Left ventricle myocardium inferior (tissue), 1 donor: ENCODE results near the gene PDE4C. TPM values are rescaled to one million over a fixed set of nuclear protein-coding genes. Genes with fewer than 3 reads are reported as not detected.

Experiments used
- DNase-seq: peaks from one replicate; pipeline ENCODE4 v3.0.0-alpha.2; 2020
- H3K27ac ChIP-seq: fragments of 200-600 bp; replicated peaks from 2 replicates; pipeline ENCODE4 v1.8.0; 2021
- H3K27me3 ChIP-seq: fragments of 200-600 bp; 2 replicates; pipeline ENCODE4 v1.8.0; 2021; ENCODE audit warnings: low read depth
- H3K36me3 ChIP-seq: fragments of 200-600 bp; 2 replicates; pipeline ENCODE4 v1.8.0; 2021
- H3K4me1 ChIP-seq: fragments of 200-600 bp; 2 replicates; pipeline ENCODE4 v1.8.0; 2021
- H3K4me3 ChIP-seq: fragments of 200-600 bp; 2 replicates; pipeline ENCODE4 v1.8.0; 2021; ENCODE audit warnings: mild to moderate bottlenecking, moderate library complexity
- H3K9me3 ChIP-seq: fragments of 200-600 bp; replicated peaks from 2 replicates; pipeline ENCODE4 v1.8.0; 2021
- intact Hi-C: fragments of 100-400 bp; cut with micrococcal nuclease; formaldehyde crosslinking; loops from one replicate; pipeline ENCODE4 v1.11.0; 2022
- total RNA-seq: library from RNA; stranded (reverse); fragmentation: NEBNext Ultra II Directional; extraction: Animal tissue kit (Norgen Biotek cat#: 25700); gene quantifications from one replicate; pipeline ENCODE4 v1.2.1, GENCODE V29; 2021
- TF ChIP-seq, protein P1 (sequence below): fragments of 200-600 bp; IDR thresholded peaks from 2 replicates; pipeline ENCODE4 v1.8.0; 2021; ENCODE audit warnings: antibody characterized with exemption, mild to moderate bottlenecking, borderline replicate concordance
- donor health status: DM: no; HTN: yes; CAD: no; lungs with severe emphysema.

PDE4C gene
- total RNA-seq, 1 donor from 2014 or later: 2.4 TPM

DNA sequence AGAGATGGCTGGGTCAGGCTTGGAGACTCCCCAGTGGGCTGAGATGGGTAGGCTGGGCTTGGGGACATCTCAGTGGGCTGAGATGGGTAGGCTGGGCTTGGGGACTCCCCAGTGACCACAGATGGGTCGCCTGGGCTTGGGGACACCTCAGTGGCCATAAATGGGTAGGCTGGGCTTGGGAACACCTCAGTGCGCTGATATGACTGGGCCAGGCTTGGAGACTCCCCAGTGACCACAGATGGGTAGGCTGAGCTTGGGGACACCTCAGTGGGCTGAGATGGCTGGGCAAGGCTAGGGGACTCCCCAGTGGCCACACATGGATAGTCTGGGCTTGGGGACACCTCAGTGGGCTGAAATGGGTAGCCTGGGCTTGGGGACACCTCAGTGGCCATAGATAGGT is 35.2 kb upstream of the PDE4C start:
- no peaks in the 10 kb centered on the region for H3K27me3 ChIP-seq
- no peak overlapping the region for H3K4me3 ChIP-seq
- no peaks in the 10 kb centered on the region for H3K9me3 ChIP-seq
- no peaks in the 10 kb centered on the region for H3K36me3 ChIP-seq
- TF ChIP-seq, protein P1, sequence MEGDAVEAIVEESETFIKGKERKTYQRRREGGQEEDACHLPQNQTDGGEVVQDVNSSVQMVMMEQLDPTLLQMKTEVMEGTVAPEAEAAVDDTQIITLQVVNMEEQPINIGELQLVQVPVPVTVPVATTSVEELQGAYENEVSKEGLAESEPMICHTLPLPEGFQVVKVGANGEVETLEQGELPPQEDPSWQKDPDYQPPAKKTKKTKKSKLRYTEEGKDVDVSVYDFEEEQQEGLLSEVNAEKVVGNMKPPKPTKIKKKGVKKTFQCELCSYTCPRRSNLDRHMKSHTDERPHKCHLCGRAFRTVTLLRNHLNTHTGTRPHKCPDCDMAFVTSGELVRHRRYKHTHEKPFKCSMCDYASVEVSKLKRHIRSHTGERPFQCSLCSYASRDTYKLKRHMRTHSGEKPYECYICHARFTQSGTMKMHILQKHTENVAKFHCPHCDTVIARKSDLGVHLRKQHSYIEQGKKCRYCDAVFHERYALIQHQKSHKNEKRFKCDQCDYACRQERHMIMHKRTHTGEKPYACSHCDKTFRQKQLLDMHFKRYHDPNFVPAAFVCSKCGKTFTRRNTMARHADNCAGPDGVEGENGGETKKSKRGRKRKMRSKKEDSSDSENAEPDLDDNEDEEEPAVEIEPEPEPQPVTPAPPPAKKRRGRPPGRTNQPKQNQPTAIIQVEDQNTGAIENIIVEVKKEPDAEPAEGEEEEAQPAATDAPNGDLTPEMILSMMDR: no peak
- no peak for DNase-seq
- intact Hi-C loops: no loop called here
- H3K27ac ChIP-seq: no peak overlapping the region
- no peaks in the 10 kb centered on the region for H3K4me1 ChIP-seq

DNA sequence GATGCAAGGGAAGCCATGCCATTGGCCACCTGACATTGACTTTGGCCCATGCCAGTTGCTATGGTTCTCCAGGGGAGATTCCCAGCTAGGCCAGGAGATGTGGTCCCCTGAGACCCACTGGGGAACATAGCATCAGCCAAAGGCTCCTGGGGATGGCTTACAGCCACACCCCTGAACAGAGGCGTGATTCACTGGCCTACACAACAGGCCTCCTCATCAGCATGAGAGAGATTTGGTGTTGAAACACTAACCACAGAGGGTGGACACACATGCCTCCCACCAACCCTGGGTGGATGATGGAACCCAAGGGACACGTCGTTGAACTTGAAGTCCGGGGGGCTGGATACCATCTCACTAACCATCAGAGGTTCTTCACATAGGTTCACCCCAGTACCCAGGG is 33.7 kb upstream of the PDE4C start:
- intact Hi-C loops: loop anchor here (10.0 kb wide), 1 partner anchor 145 kb away; no protein-coding TSS in a partner anchor
- TF ChIP-seq, protein P1: no peak

DNA sequence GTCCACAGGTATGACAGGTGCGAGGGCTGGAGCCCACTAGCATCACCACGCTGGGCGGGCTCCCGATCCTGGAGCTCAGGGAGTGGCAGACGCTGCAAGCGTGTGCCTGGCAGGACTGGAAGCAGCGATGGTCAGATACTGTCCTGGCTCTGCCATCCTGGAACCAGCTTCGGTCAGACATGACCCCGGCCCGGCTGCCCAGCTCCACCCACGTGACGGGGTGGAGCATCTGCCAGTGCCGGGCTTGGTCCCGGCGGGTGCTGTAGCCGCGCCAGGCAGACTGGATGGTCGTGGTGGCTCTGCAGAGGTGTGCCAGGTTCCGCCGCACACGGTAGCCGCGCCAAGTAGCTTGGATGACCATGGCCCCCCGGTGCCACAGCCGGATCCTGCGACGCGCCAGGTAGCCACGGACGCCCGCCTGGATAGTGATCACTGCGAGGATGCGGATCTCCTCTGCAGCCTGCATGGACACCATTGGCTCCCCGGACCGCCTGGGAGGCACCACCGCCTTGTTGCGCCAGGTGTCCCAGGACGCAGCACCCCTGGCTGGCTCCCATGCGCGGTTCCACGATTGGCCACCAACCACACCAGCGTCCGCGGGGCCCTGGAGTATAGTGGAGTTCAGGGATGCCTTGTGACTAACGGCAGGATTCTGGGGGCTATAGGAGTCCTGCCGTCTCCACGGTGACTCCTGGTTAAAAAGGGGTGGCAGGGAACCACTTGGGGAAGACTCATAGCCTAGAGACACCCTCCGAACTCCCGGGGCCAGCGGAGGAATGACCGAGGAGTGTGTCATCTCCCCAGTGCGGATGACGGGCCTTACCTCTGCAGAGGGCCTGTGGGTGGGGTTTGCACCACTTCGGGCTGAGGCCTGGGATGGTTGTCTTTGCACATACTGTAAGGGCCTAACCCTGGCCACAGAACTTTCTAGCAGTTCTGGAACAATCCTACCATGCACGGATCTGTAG is 31.5 kb upstream of the PDE4C start:
- H3K9me3 ChIP-seq: no peaks in the 10 kb centered on the region
- peaks cover 20% of the 10 kb centered on the region for H3K27me3 ChIP-seq
- no peaks in the 10 kb centered on the region for H3K36me3 ChIP-seq
- H3K4me3 ChIP-seq: no peak overlapping the region
- intact Hi-C loops: loop anchor here (10.0 kb wide), 1 partner anchor 143 kb away; no protein-coding TSS in a partner anchor
- no peak overlapping the region for H3K27ac ChIP-seq
- TF ChIP-seq, protein P1: no peak
- DNase-seq: no peak
- no peaks in the 10 kb centered on the region for H3K4me1 ChIP-seq

More for the DNA sequence above, 33.7 kb upstream of the PDE4C start:
- Histone ChIP-seq H3K27me3 (peaks cover 9% of the 10 kb centered on the region), H3K27ac (no peak overlapping the region), H3K4me3 (no peak overlapping the region), H3K9me3 (no peaks in the 10 kb centered on the region), H3K36me3 (no peaks in the 10 kb centered on the region), H3K4me1 (no peaks in the 10 kb centered on the region)
- DNase-seq: no peak

DNA sequence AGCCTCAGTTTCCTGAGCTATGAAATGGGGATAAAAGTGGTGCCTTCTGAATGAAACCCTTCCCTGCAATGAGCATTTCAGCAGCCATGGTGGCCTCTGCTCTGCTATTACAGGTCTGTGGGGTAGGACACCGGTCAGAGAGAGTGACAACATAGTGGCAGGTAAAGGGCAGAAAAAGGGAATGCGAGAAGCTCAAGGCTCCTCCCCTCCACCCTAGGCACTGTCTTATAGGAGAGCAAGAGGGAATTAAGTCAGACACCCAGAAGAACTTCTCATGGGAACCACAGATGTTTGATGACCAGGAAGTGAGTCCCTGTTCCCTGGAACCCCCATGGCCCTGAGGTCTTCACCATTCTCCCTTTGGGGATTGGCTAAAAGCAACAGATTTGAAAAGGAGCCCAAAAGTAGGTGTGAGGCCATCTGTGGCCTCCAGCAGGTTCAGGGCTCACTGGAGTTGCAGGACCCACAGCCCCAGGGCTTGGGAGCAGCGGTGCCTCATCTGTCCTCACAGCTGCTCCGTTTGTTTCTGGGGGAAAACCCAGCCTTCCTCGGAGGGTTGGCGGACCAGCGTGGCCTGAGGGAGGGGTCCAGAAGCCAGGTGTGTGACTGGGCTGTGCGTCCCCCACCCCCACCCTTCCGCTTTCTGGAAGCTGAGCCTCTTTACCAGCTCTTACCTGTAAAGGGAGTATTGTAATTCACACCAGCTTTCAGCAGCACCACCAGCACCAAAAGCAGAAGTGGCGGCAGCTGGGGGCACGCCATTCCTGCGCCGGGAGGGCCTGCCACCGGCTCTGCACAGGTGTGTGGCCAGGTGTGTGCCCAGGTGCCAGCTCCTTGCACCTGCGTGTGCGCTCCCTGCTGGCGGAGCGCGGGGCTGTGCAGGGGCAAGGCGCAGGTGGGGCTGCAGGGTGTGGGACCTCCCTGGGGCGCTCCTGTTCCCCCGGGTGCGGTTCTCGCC is 28.6 kb upstream of the PDE4C start:
- no peaks in the 10 kb centered on the region for H3K36me3 ChIP-seq
- peaks cover 8% of the 10 kb centered on the region for H3K9me3 ChIP-seq
- H3K27ac ChIP-seq: no peak overlapping the region
- no peak overlapping the region for H3K4me3 ChIP-seq
- peaks cover 29% of the 10 kb centered on the region for H3K27me3 ChIP-seq
- TF ChIP-seq, protein P1: no peak
- intact Hi-C loops: loop anchor here (5.0 to 10.0 kb wide), 2 partner anchors 48 to 140 kb away; no protein-coding TSS in a partner anchor
- DNase-seq: no peak
- H3K4me1 ChIP-seq: no peaks in the 10 kb centered on the region

DNA sequence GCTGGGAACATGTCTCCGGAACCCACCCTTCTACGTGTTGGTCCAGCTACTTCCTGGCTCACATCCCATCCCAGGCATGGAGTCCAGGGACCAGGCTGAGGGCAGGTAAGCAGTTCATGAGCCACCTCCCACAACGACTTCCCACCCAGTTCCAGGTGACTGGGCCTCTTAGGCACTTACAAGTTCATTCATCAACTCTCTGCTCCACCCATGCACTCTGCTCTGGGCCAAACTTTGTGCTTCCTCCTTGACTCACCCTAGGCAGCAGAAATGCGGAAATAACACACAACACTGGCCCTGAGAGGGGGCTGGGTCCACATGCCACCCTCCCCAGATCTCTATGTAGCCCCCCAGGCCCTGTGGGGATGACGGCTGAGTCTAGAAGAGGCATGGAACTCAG is 27.5 kb upstream of the PDE4C start:
- Histone ChIP-seq H3K4me1 (no peaks in the 10 kb centered on the region), H3K9me3 (peaks cover 10% of the 10 kb centered on the region), H3K36me3 (no peaks in the 10 kb centered on the region), H3K4me3 (no peak overlapping the region), H3K27me3 (peaks cover 30% of the 10 kb centered on the region), H3K27ac (no peak overlapping the region)
- intact Hi-C loops: loop anchor here (5.0 to 10.0 kb wide), 2 partner anchors 46 to 139 kb away; no protein-coding TSS in a partner anchor
- TF ChIP-seq, protein P1: no peak
- no peak for DNase-seq
